Stimulated activated naive CD8-positive, alpha-beta T cell treated with anti-CD3 and anti-CD28 coated beads, Interleukin-15, Interleukin-2, amounts not matched to agents 100 U/mL and 50 U/mL, for 24 hours (primary cell): ENCODE measurements around the gene FAM174B.

Source experiments
- ATAC-seq: fragments of 150-1000 bp; cut with Tn5 transposase; one replicate; pipeline ENCODE4 v1.10.0; 2021
- DNase-seq: peaks from one replicate; pipeline ENCODE4 v3.0.0; 2021

The FAM174B gene

GRCh38 chr15:92638709-92639365 lies 16.7 kb downstream of the FAM174B start:
- DNase-seq, result no peak
- no peak for ATAC-seq

GRCh38 chr15:92638291-92638708 lies 17.3 kb downstream of the FAM174B start:
- DNase-seq, result no peak

GRCh38 chr15:92637626-92638025 lies 17.9 kb downstream of the FAM174B start:
- ATAC-seq (peak; percentile 14), DNase-seq (no peak)

More at GRCh38 chr15:92638291-92638708, 17.3 kb downstream of the FAM174B start:
- ATAC-seq, result no peak

GRCh38 chr15:92636908-92637481 lies 18.6 kb downstream of the FAM174B start:
- DNase-seq, result no peak

GRCh38 chr15:92636401-92636907 lies 19.1 kb downstream of the FAM174B start:
- ATAC-seq (no peak), DNase-seq (no peak)

More at GRCh38 chr15:92636908-92637481, 18.6 kb downstream of the FAM174B start:
- peak; percentile 23 for ATAC-seq

GRCh38 chr15:92634671-92635201 lies 20.8 kb downstream of the FAM174B start:
- no peak for DNase-seq
- ATAC-seq, result no peak

DNA sequence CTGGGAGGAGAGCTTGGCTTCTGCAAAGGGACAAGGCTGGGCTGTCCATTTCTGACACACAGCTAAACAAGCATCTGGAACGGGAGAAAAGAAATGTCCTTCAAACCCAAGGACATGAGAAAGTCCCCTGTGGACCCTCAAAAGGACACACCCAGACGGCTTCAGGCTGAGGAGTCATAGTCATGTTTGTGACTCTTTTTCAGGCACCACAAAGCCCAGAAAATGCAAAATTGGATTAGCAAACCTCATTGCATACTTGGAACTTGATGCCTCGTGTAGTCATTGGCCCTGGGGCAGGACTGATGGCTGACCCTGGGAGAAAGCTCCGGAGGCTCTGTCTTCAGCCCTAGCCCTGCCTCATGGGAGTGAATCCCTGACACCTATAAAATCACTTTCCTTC lies 21.5 kb downstream of the FAM174B start:
- ATAC-seq (no peak), DNase-seq (no peak)

DNA sequence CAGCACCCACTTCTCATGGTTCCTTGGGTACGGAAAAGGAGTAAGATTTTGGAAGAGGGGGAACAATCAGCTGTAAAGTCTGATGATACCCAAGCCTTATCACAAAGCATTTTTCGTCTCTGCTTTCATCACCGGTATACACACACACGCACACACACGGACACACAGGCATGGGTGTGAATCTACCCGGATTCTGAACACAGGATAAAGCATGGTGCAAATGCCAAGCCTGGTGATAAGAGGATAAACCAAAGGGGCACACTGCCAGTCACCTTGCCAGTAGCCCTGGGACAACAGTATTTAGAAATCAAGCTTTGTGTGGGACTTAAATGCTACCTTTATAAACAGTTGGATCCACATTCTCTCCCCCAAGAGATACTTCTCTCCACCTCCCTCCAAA lies 22.2 kb downstream of the FAM174B start:
- DNase-seq, result no peak
- ATAC-seq, result no peak

DNA sequence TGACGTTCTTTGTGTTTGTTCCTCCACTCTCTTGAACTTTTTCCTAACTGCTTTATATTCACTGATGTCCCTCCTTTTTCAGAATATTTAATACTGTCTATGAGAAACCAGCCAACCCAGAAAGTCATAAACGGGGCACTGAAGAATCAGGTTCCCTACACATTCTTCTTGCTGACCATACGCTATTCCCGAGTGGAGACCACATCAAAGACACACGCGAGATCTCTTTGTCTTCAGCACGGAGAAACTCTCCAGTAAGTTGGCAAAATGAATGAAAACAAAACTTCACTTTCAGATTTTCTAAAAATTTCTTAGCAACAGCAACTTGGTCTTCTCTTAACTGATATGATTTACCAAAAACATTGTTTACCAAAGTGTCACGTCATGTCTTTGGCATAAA lies 22.6 kb downstream of the FAM174B start:
- ATAC-seq (no peak), DNase-seq (no peak)

DNA sequence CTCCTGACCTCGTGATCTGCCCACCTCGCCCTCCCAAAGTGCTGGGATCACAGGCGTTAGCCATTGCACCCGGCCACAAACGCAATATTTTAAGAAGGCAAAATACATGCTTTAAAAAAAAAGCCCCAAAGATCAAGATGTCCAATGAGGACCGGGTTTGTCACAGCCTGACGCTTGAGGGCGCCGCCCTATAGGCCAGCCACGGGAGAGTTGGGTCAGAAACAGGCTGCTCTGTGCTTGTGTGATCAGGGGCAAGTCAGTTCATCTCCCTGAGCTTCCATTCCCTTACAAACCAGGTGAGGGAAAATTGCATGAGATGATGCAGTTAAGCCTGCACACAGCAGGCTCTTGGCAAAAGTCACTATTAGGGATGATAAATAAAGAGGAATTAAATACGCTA lies 23.9 kb downstream of the FAM174B start:
- DNase-seq (no peak), ATAC-seq (no peak)

- no peak for ATAC-seq
- no peak for DNase-seq
Observed at GRCh38 chr15:92629975-92630626, 25.5 kb downstream of the FAM174B start.

DNA sequence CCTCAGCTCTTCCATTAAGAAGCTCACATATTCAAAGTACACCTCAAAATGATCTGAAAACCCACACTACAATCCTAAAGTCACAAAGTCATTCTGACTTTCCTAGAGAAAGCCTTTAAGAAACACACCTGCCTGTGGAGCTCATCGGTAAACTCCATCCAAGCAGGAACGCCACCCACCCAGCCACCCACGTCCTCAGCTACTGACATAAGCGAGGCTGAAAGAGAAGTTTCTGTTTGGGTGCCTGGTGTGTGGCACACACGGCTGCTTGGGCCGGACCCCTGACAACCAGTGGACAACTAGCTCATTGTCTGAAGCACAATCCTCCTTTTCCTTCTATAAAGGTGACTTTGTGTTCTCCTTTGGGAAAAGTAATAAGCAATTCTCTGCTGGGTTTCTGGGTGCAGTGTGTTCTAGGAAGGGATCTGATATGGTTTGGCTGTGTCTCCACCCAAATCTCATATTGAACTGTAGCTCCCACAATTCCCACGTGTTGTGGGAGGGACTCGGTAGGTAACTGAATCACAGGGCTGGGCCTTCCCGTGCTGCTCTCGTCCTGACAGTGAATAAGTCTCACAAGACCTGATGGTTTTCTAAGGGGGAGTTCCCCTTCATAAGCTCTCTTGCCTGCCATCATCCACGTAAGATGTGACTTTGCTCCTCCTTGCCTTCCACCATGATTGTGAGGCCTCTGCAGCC lies 26.1 kb downstream of the FAM174B start:
- DNase-seq (peak; percentile 20), ATAC-seq (peak; percentile 26)

- ATAC-seq (no peak), DNase-seq (no peak)
Observed at GRCh38 chr15:92627014-92627413, 28.6 kb downstream of the FAM174B start.

GRCh38 chr15:92625251-92625980 lies 30.2 kb downstream of the FAM174B start:
- DNase-seq (no peak), ATAC-seq (peak; percentile 94)

DNA sequence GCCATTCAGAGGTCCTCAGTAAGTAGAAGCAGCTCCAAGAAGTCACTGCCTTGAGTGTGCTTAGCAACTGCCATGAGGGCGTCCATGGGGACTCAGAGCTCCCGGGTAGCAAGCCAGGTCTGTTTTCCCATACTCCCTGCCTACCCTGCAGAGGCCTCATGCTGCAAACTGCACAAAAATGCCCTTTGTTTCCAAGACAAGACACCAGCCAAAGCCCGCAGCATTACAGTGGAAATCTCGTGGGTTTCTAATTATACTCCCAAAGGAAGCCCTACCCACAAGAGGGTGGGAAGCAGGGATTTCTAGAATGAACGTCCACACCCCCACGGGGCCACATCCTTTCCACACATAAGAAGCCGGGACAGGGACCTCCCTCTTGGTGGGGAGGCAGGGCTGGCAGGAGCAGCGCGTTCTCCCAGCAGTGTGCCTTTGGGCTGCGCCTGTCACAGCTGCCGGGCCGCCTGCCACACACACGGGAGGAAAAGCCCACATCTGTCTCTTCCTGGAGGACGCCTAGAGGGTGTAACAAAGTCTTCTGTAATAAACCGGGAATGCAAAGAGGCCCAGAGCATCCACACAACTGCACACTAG lies 31.1 kb downstream of the FAM174B start:
- DNase-seq, result no peak
- ATAC-seq, result no peak

DNA sequence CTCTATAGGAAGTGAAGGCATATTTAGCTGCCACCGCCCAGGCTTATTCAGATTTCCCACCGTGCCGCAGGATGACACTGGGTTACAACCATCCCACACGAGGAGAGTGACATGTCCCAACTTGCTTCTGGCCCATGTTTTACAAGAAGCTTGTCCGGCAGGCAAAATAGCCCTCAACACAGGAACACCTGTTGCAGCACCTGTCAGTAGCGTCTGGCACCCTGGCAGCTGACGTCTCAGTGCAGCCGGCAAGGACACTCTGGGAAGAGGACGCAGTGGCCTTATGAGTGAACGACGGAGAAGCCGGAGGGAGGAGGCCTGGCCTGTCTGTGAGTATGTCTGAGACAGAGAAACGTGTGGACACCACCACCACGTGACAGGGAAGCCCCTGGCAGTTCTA lies 32.1 kb downstream of the FAM174B start:
- ATAC-seq, result no peak

GRCh38 chr15:92621972-92622533 lies 33.5 kb downstream of the FAM174B start:
- ATAC-seq (no peak), DNase-seq (no peak)

More for the DNA sequence above, 32.1 kb downstream of the FAM174B start:
- DNase-seq, result no peak

DNA sequence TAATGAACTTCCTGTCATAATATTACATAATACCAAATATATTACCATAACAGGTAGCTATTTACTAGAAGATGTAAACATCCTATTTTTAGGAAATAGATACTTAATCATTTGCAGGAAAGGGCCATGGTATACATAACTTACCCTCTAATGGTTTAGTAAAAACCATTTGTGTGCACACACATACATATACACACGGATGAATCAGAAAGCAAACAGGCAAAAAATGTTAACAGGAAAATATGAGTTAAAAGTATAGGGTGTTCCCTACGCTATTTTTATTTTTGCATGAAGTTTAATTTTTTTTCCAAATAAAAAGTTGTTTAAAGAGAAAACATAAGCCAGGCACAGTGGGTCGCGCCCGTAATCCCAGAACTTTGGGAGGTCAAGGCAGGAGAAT lies 34.6 kb downstream of the FAM174B start:
- ATAC-seq, result no peak
- DNase-seq, result no peak

DNA sequence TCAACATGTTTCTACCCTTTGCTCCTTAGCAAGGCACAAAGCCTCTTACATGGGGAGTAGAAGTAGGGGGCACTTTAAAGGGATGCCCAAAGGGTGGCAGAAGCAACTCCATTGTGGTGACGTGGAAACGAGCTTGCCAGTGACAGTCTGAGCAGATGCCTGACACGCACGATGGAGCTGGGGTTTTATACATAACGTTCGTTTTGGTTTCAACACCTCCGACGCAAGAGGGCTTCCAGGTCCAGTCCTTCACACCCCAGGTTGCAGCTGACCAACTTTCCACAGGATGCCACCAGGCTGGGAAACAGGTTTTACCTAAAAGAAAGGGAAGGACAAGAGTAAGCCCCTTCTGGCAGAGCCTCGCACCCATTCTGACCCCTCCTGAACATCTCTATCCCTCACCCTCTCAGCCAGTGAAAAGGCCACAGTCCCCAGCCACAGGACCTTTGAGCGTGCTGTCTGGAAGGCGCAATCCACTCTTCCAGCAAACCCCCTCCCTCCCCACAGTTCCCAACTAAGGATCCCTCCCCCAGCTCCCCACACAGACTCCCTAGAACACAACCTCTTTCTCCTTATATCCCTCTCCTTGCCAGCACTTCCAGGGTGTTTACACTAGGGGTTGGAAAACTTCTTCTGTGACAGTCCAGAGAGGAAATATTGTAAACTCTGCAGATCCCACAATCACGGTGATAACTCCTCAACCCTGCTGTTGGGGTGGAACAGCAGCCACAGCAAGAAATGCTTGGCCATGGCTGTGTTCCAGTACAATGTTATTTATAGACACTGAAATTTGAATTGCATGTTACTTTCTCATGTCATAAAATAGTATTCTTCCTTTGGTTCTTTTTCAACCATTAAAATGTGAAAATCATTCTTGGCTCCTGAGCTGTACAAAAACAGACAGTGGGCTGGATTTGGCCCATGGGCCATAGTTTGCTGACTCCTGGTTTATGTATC lies 36.2 kb downstream of the FAM174B start:
- DNase-seq (no peak), ATAC-seq (no peak)
